GM18507 (cell line): ENCODE data around the gene NOMO2.
"Not testable (repeated sequence)": the region's sequence is repeated elsewhere in the genome, so short reads cannot be mapped to it uniquely, and the experiment has no call there.

ENCODE experiments used
- DNase-seq: peaks from one replicate; pipeline ENCODE4 v3.0.0; 2011; ENCODE audit warnings: low read depth; ENCODE audit not compliant: insufficient read length; ENCODE audit errors: extremely low spot score
- FAIRE-seq: peaks from 2 replicates; lab custom pipeline; 2011; peaks lifted over from hg19 to GRCh38; lab: Jason Lieb, UNC

Gene NOMO2

GRCh38 chr16:18384098-18384636 is 177.7 kb downstream of the NOMO2 start:
- not testable (repeated sequence) for FAIRE-seq, DNase-seq

- not testable (repeated sequence) for FAIRE-seq, DNase-seq
Observed at GRCh38 chr16:18382696-18383095, 179.2 kb downstream of the NOMO2 start.
